Keratinocyte (primary cell): ENCODE measurements around the gene ASPHD2. TPM values are rescaled to one million over a fixed set of nuclear protein-coding genes. Genes with fewer than 3 reads are reported as not detected.

ENCODE experiments used
- DNase-seq: peaks from one replicate; pipeline ENCODE4 v3.0.0-alpha.2; 2011; ENCODE audit warnings: low read depth, missing footprints, low spot score
- FAIRE-seq: peaks from 2 replicates; lab custom pipeline; 2011; peaks lifted over from hg19 to GRCh38; lab: Jason Lieb, UNC
- H2AFZ ChIP-seq: 2 replicates; pipeline ENCODE4 v1.6.0; 2012; ENCODE audit warnings: low read length, control low read depth, inconsistent platforms; ENCODE audit not compliant: control insufficient read depth
- H3K27ac ChIP-seq: 2 replicates; pipeline ENCODE4 v1.5.1; 2011; ENCODE audit warnings: low read length; ENCODE audit not compliant: control insufficient read depth, insufficient read depth
- H3K27me3 ChIP-seq: 3 replicates; pipeline ENCODE4 v1.6.0; 2011; ENCODE audit warnings: low read length; ENCODE audit not compliant: control insufficient read depth, insufficient read depth; ENCODE audit errors: extremely low read depth
- H3K36me3 ChIP-seq, 2 experiments: 2 replicates in 1 of 2; 3 replicates in 1 of 2; pipeline ENCODE4 v1.5.1; 2011; ENCODE audit warnings: low read length in 2 of 2, mild to moderate bottlenecking in 1 of 2; ENCODE audit not compliant: control insufficient read depth in 2 of 2, insufficient read depth in 2 of 2; ENCODE audit errors: extremely low read depth in 1 of 2
- H3K4me1 ChIP-seq: 3 replicates; pipeline ENCODE4 v1.5.1; 2011; ENCODE audit warnings: low read length; ENCODE audit not compliant: control insufficient read depth, insufficient read depth; ENCODE audit errors: extremely low read depth
- H3K4me2 ChIP-seq: 3 replicates; pipeline ENCODE4 v1.6.0; 2011; ENCODE audit warnings: low read depth, low read length; ENCODE audit not compliant: control insufficient read depth, insufficient read depth; ENCODE audit errors: extremely low read depth
- H3K4me3 ChIP-seq, 3 experiments: fragments of 200-600 bp in 1 of 3; sonication (generic) in 1 of 3; 2 replicates in 2 of 3; 3 replicates in 1 of 3; pipeline ENCODE4 v1.5.1; 2011 to 2016; ENCODE audit warnings: low read length in 3 of 3, mild to moderate bottlenecking in 3 of 3, control low read depth in 2 of 3, inconsistent platforms in 1 of 3, low read depth in 1 of 3, mixed read lengths in 1 of 3, mixed run types in 1 of 3, moderate library complexity in 1 of 3; ENCODE audit not compliant: control insufficient read depth in 2 of 3, insufficient read depth in 2 of 3; ENCODE audit errors: extremely low read depth in 1 of 3
- H3K79me2 ChIP-seq: 2 replicates; pipeline ENCODE4 v1.6.0; 2012; ENCODE audit warnings: low read length; ENCODE audit not compliant: control insufficient read depth, insufficient read depth
- H3K9ac ChIP-seq: 3 replicates; pipeline ENCODE4 v1.6.0; 2011; ENCODE audit warnings: low read length; ENCODE audit not compliant: control insufficient read depth, insufficient read depth; ENCODE audit errors: extremely low read depth
- H3K9me1 ChIP-seq: 3 replicates; pipeline ENCODE4 v1.6.0; 2011; ENCODE audit warnings: low read length; ENCODE audit not compliant: control insufficient read depth, insufficient read depth; ENCODE audit errors: extremely low read depth
- H3K9me3 ChIP-seq: 2 replicates; pipeline ENCODE4 v1.5.1; 2012; ENCODE audit warnings: low read depth, low read length; ENCODE audit not compliant: control insufficient read depth
- H4K20me1 ChIP-seq: 3 replicates; pipeline ENCODE4 v1.6.0; 2011; ENCODE audit warnings: low read length; ENCODE audit not compliant: control insufficient read depth, insufficient read depth; ENCODE audit errors: extremely low read depth
- EZH2 ChIP-seq: IDR thresholded peaks from one replicate; pipeline ENCODE4 v1.6.1; 2012; ENCODE audit warnings: inconsistent platforms, mild to moderate bottlenecking, low read length, moderate library complexity
- dilution Hi-C: fragments of 300-500 bp; cut with MboI; formaldehyde crosslinking; loops from one replicate; pipeline ENCODE4 v1.7.0; 2020; ENCODE audit warnings: low sequenced_read_pairs; ENCODE audit not compliant: extremely low pct_ligation_motif_present
- polyA plus RNA-seq, 5 experiments: library from polyadenylated mRNA; depleted of rRNA in 3 of 5; stranded (reverse) in 3 of 5; stranded (forward) in 1 of 5; unstranded in 1 of 5; fragments of >200 nt; gene quantifications; 1 replicate in 1 of 5; 2 replicates in 3 of 5; 3 replicates in 1 of 5; pipeline versions ENCODE4 v1.2.1 to v1.2.3, GENCODE V29; 2011 to 2012; ENCODE audit warnings: missing spikeins in 2 of 5, low read depth in 1 of 5, low replicate concordance in 1 of 5
- TF ChIP-seq, protein P1 (sequence below), 3 experiments: IDR thresholded peaks in 1 of 3; conservative IDR thresholded peaks in 1 of 3; optimal IDR thresholded peaks in 1 of 3; 2 replicates in 2 of 3; 3 replicates in 1 of 3; pipeline versions ENCODE3 to v1.5.1; 2011; ENCODE audit warnings: low read length in 3 of 3, mild to moderate bottlenecking in 3 of 3, moderate library complexity in 2 of 3, control low read depth in 1 of 3, inconsistent platforms in 1 of 3; ENCODE audit not compliant: insufficient read depth in 2 of 3; ENCODE audit errors: extremely low read depth in 1 of 3

ASPHD2 gene
- polyA plus RNA-seq, 1 donor (not counting 4 experiments of a cell fraction or from before 2014, with no cell fraction given): 3.5 TPM

GRCh38 chr22:26462051-26462450 lies 33.0 kb downstream of the ASPHD2 start:
- H3K27me3 ChIP-seq: no peaks in the 10 kb centered on the region
- no peak overlapping the region for H3K27ac ChIP-seq
- H3K4me2 ChIP-seq: no peak overlapping the region
- no peak overlapping the region for H2AFZ ChIP-seq
- H3K36me3 ChIP-seq: peaks cover 14 to 64% of the 10 kb centered on the region in 2 experiments
- H4K20me1 ChIP-seq: no peaks in the 10 kb centered on the region
- DNase-seq (no peak), FAIRE-seq (no peak)
- no peak for TF ChIP-seq EZH2
- TF ChIP-seq, protein P1, sequence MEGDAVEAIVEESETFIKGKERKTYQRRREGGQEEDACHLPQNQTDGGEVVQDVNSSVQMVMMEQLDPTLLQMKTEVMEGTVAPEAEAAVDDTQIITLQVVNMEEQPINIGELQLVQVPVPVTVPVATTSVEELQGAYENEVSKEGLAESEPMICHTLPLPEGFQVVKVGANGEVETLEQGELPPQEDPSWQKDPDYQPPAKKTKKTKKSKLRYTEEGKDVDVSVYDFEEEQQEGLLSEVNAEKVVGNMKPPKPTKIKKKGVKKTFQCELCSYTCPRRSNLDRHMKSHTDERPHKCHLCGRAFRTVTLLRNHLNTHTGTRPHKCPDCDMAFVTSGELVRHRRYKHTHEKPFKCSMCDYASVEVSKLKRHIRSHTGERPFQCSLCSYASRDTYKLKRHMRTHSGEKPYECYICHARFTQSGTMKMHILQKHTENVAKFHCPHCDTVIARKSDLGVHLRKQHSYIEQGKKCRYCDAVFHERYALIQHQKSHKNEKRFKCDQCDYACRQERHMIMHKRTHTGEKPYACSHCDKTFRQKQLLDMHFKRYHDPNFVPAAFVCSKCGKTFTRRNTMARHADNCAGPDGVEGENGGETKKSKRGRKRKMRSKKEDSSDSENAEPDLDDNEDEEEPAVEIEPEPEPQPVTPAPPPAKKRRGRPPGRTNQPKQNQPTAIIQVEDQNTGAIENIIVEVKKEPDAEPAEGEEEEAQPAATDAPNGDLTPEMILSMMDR (optimal IDR thresholded peaks at IDR 0.05 in 1 of 3, IDR thresholded peaks at IDR 0.05 in 1 of 3, conservative IDR thresholded peaks at IDR 0.05 in 1 of 3; ENCODE audit: extremely low read depth in 1 of 3, insufficient read depth in 2 of 3, low read length in 3 of 3): no peak
- no peak overlapping the region for H3K9ac ChIP-seq
- H3K9me3 ChIP-seq: no peaks in the 10 kb centered on the region
- dilution Hi-C loops: no loop called here
- no peaks in the 10 kb centered on the region for H3K9me1 ChIP-seq
- H3K4me1 ChIP-seq: peaks cover 44% of the 10 kb centered on the region
- peaks cover 6% of the 10 kb centered on the region for H3K79me2 ChIP-seq
- no peak overlapping the region for H3K4me3 ChIP-seq

- peaks cover 11 to 69% of the 10 kb centered on the region in 2 experiments for H3K36me3 ChIP-seq
- dilution Hi-C loops: no loop called here
These were observed 33.6 kb downstream of the ASPHD2 start for GRCh38 chr22:26462641-26463040.

More at GRCh38 chr22:26462641-26463040, 33.6 kb downstream of the ASPHD2 start:
- Histone ChIP-seq H2AFZ (no peak overlapping the region), H4K20me1 (no peaks in the 10 kb centered on the region), H3K4me3 (no peak overlapping the region), H3K27ac (peak overlapping the region; percentile 53), H3K9ac (no peak overlapping the region), H3K4me2 (no peak overlapping the region), H3K79me2 (peaks cover 6% of the 10 kb centered on the region), H3K9me1 (no peaks in the 10 kb centered on the region), H3K9me3 (no peaks in the 10 kb centered on the region), H3K27me3 (no peaks in the 10 kb centered on the region), H3K4me1 (peaks cover 44% of the 10 kb centered on the region)
- TF ChIP-seq, protein P1 (optimal IDR thresholded peaks at IDR 0.05 in 1 of 3, IDR thresholded peaks at IDR 0.05 in 1 of 3, conservative IDR thresholded peaks at IDR 0.05 in 1 of 3; ENCODE audit: extremely low read depth in 1 of 3, insufficient read depth in 2 of 3, low read length in 3 of 3): no peak
- TF ChIP-seq EZH2: no peak
- FAIRE-seq (no peak), DNase-seq (no peak)
